Activated naive CD8-positive, alpha-beta T cell treated with anti-CD3 and anti-CD28 coated beads, Interleukin-2, amount 10 ng/mL, durations not matched to agents 7 days and 5 days (primary cell): Measurements from ENCODE around the gene ARID4A. TPM values are rescaled to one million over a fixed set of nuclear protein-coding genes. Genes with fewer than 3 reads are reported as not detected.
"Not testable (repeated sequence)": the region's sequence is repeated elsewhere in the genome, so short reads cannot be mapped to it uniquely, and the experiment has no call there.

Experiments used
- ATAC-seq: fragments of 150-1000 bp; cut with Tn5 transposase; one replicate; pipeline ENCODE4 v1.10.0; 2021; ENCODE audit warnings: low read depth, moderate library complexity
- POLR2A ChIA-PET: fragments of 350-600 bp; sonication (Branson Sonifier 250); formaldehyde crosslinking; loops from one replicate; lab custom pipeline; 2021; ENCODE audit warnings: antibody characterized with exemption; lab: Charles Lee
- DNase-seq: peaks from one replicate; pipeline ENCODE4 v3.0.0; 2021
- H3K27ac Mint-ChIP-seq: one replicate; pipeline ENCODE4 v1.8.0; 2022; ENCODE audit warnings: mild to moderate bottlenecking, mixed read lengths
- H3K27me3 Mint-ChIP-seq: one replicate; pipeline ENCODE4 v1.8.0; 2022; ENCODE audit warnings: mild to moderate bottlenecking, moderate library complexity, mixed read lengths
- H3K36me3 Mint-ChIP-seq: one replicate; pipeline ENCODE4 v1.8.0; 2021; ENCODE audit warnings: mild to moderate bottlenecking, mixed read lengths
- H3K4me1 Mint-ChIP-seq: one replicate; pipeline ENCODE4 v1.8.0; 2021; ENCODE audit warnings: mixed read lengths
- H3K4me3 Mint-ChIP-seq: one replicate; pipeline ENCODE4 v1.8.0; 2022; ENCODE audit warnings: mild to moderate bottlenecking, moderate library complexity, mixed read lengths
- H3K9me3 Mint-ChIP-seq: one replicate; pipeline ENCODE4 v1.8.0; 2021; ENCODE audit warnings: mixed read lengths
- total RNA-seq, 2 experiments: library from RNA; stranded (reverse); gene quantifications; one replicate each; pipeline ENCODE4 v1.2.3, GENCODE V29; 2021

ARID4A gene
- total RNA-seq, 2 experiments from 2014 or later: 51.4 to 53.2 TPM

- peaks cover 30% of the 10 kb centered on the region for H3K4me1 Mint-ChIP-seq
- ATAC-seq: peak; percentile 90
- DNase-seq: peak; percentile 94
- H3K36me3 Mint-ChIP-seq: peaks cover 24% of the 10 kb centered on the region
- POLR2A ChIA-PET: interaction anchor here (0.6 to 4.4 kb wide), 30 partner anchors 8 to 1030 kb away, joined by 3 to 64 read pairs (median 4); partner anchors contain the start of genes ACTR10, AP5M1, EXOC5 and KIAA0586
- no peak overlapping the region for H3K4me3 Mint-ChIP-seq
- no peak overlapping the region for H3K27ac Mint-ChIP-seq
- no peaks in the 10 kb centered on the region for H3K27me3 Mint-ChIP-seq
- no peaks in the 10 kb centered on the region for H3K9me3 Mint-ChIP-seq
These were observed 436 bp upstream of the ARID4A start for GRCh38 chr14:58297762-58298476.

GRCh38 chr14:58299401-58300330 is 1.3 kb downstream of the ARID4A start:
- H3K27ac Mint-ChIP-seq: peak overlapping the region; percentile 92
- ATAC-seq (no peak), DNase-seq (no peak)
- H3K9me3 Mint-ChIP-seq: no peaks in the 10 kb centered on the region
- POLR2A ChIA-PET: interaction anchor here (0.7 to 4.4 kb wide), 13 partner anchors 8 to 128 kb away, joined by 3 to 64 read pairs (median 8); partner anchors contain the start of genes ACTR10, KIAA0586, PSMA3 and TIMM9
- H3K4me1 Mint-ChIP-seq: peaks cover 27% of the 10 kb centered on the region
- no peaks in the 10 kb centered on the region for H3K27me3 Mint-ChIP-seq
- H3K36me3 Mint-ChIP-seq: peaks cover 17% of the 10 kb centered on the region
- peak overlapping the region; percentile 100 for H3K4me3 Mint-ChIP-seq

- DNase-seq: no peak
- Mint-ChIP-seq H3K4me1 (peaks cover 16% of the 10 kb centered on the region), H3K36me3 (peaks cover 16% of the 10 kb centered on the region), H3K27me3 (no peaks in the 10 kb centered on the region), H3K4me3 (no peak overlapping the region), H3K27ac (no peak overlapping the region), H3K9me3 (no peaks in the 10 kb centered on the region)
- POLR2A ChIA-PET: interaction anchor here (0.6 kb wide), 1 partner anchor 20 kb away, joined by 3 read pairs; no protein-coding TSS in a partner anchor
- ATAC-seq: no peak
These were observed 3.1 kb downstream of the ARID4A start for GRCh38 chr14:58301416-58301815.

GRCh38 chr14:58305730-58306129 is 7.4 kb downstream of the ARID4A start:
- POLR2A ChIA-PET: no interaction called here
- no peak overlapping the region for H3K27ac Mint-ChIP-seq
- no peak overlapping the region for H3K4me3 Mint-ChIP-seq
- H3K27me3 Mint-ChIP-seq: no peaks in the 10 kb centered on the region
- peaks cover 28% of the 10 kb centered on the region for H3K36me3 Mint-ChIP-seq
- ATAC-seq (no peak), DNase-seq (no peak)
- no peaks in the 10 kb centered on the region for H3K9me3 Mint-ChIP-seq
- H3K4me1 Mint-ChIP-seq: peaks cover 4% of the 10 kb centered on the region

- POLR2A ChIA-PET: interaction anchor here (0.9 kb wide), 1 partner anchor 8 kb away, joined by 3 read pairs; no protein-coding TSS in a partner anchor
- peaks cover 28% of the 10 kb centered on the region for H3K36me3 Mint-ChIP-seq
- no peak for DNase-seq
- H3K4me1 Mint-ChIP-seq: no peaks in the 10 kb centered on the region
- H3K9me3 Mint-ChIP-seq: no peaks in the 10 kb centered on the region
- no peak overlapping the region for H3K27ac Mint-ChIP-seq
- no peak for ATAC-seq
- no peak overlapping the region for H3K4me3 Mint-ChIP-seq
- no peaks in the 10 kb centered on the region for H3K27me3 Mint-ChIP-seq
These were observed 9.4 kb downstream of the ARID4A start for GRCh38 chr14:58307597-58308316.

GRCh38 chr14:58309086-58309485 is 10.7 kb downstream of the ARID4A start:
- Mint-ChIP-seq H3K4me3 (no peak overlapping the region), H3K27me3 (no peaks in the 10 kb centered on the region), H3K36me3 (peaks cover 25% of the 10 kb centered on the region), H3K4me1 (no peaks in the 10 kb centered on the region), H3K9me3 (no peaks in the 10 kb centered on the region), H3K27ac (no peak overlapping the region)
- POLR2A ChIA-PET: no interaction called here
- DNase-seq: no peak
- ATAC-seq: no peak

GRCh38 chr14:58313699-58314098 is 15.3 kb downstream of the ARID4A start:
- H3K4me3 Mint-ChIP-seq: no peak overlapping the region
- H3K9me3 Mint-ChIP-seq: no peaks in the 10 kb centered on the region
- DNase-seq (no peak), ATAC-seq (no peak)
- H3K4me1 Mint-ChIP-seq: no peaks in the 10 kb centered on the region
- POLR2A ChIA-PET: interaction anchor here (2.4 kb wide), 1 partner anchor 15 kb away, joined by 8 read pairs; the partner anchor contains the start of gene ARID4A
- peaks cover 21% of the 10 kb centered on the region for H3K36me3 Mint-ChIP-seq
- no peaks in the 10 kb centered on the region for H3K27me3 Mint-ChIP-seq
- no peak overlapping the region for H3K27ac Mint-ChIP-seq

GRCh38 chr14:58315606-58316005 is 17.3 kb downstream of the ARID4A start:
- H3K36me3 Mint-ChIP-seq: peaks cover 13% of the 10 kb centered on the region
- DNase-seq: no peak
- POLR2A ChIA-PET: interaction anchor here (0.6 kb wide), 1 partner anchor 105 kb away, joined by 4 read pairs; no protein-coding TSS in a partner anchor
- no peaks in the 10 kb centered on the region for H3K9me3 Mint-ChIP-seq
- no peaks in the 10 kb centered on the region for H3K27me3 Mint-ChIP-seq
- no peak overlapping the region for H3K27ac Mint-ChIP-seq
- no peaks in the 10 kb centered on the region for H3K4me1 Mint-ChIP-seq
- ATAC-seq: no peak
- no peak overlapping the region for H3K4me3 Mint-ChIP-seq

GRCh38 chr14:58327019-58327418 is 28.7 kb downstream of the ARID4A start:
- Mint-ChIP-seq H3K4me3 (no peak overlapping the region), H3K9me3 (no peaks in the 10 kb centered on the region), H3K27ac (no peak overlapping the region), H3K4me1 (peaks cover 9% of the 10 kb centered on the region), H3K36me3 (peaks cover 27% of the 10 kb centered on the region), H3K27me3 (no peaks in the 10 kb centered on the region)
- POLR2A ChIA-PET: interaction anchor here (0.6 kb wide), 1 partner anchor 98 kb away, joined by 4 read pairs; no protein-coding TSS in a partner anchor
- no peak for DNase-seq
- no peak for ATAC-seq

GRCh38 chr14:58331111-58331510 is 32.8 kb downstream of the ARID4A start:
- Mint-ChIP-seq H3K36me3 (peaks cover 29% of the 10 kb centered on the region), H3K27me3 (no peaks in the 10 kb centered on the region), H3K9me3 (no peaks in the 10 kb centered on the region), H3K4me3 (peak overlapping the region; percentile 76), H3K4me1 (peaks cover 16% of the 10 kb centered on the region), H3K27ac (peak overlapping the region; percentile 76)
- POLR2A ChIA-PET: interaction anchor here (1.9 kb wide), 1 partner anchor 33 kb away, joined by 7 read pairs; the partner anchor contains the start of gene ARID4A
- ATAC-seq: peak; percentile 97
- peak; percentile 61 for DNase-seq

- DNase-seq (no peak), ATAC-seq (no peak)
- Mint-ChIP-seq H3K4me3 (no peak overlapping the region), H3K27ac (no peak overlapping the region), H3K4me1 (peaks cover 16% of the 10 kb centered on the region), H3K9me3 (no peaks in the 10 kb centered on the region), H3K36me3 (peaks cover 27% of the 10 kb centered on the region), H3K27me3 (no peaks in the 10 kb centered on the region)
- POLR2A ChIA-PET: interaction anchor here (0.8 to 1.9 kb wide), 2 partner anchors 33 to 34 kb away, joined by 4 to 7 read pairs; partner anchors contain the start of gene ARID4A
These were observed 34.2 kb downstream of the ARID4A start for GRCh38 chr14:58332561-58332960.

- ATAC-seq, H3K9me3 Mint-ChIP-seq, H3K27me3 Mint-ChIP-seq, POLR2A ChIA-PET, DNase-seq, H3K27ac Mint-ChIP-seq, H3K4me3 Mint-ChIP-seq, H3K4me1 Mint-ChIP-seq: not testable (repeated sequence)
- H3K36me3 Mint-ChIP-seq: peaks cover 28% of the 10 kb centered on the region
These were observed 41.3 kb downstream of the ARID4A start for GRCh38 chr14:58339666-58340065.
